ENCODE measurements around the gene IL18BP. TPM values are rescaled to one million over a fixed set of nuclear protein-coding genes. Genes with fewer than 3 reads are reported as not detected.

The IL18BP gene
- total RNA-seq, 1 donor from 2014 or later = 15.2 TPM

- Mint-ChIP-seq H3K36me3 (ENCODE audit: low read depth, unreplicated experiment) (peaks cover 25% of the 10 kb centered on the region), H3K27me3 (ENCODE audit: low read depth, unreplicated experiment) (no peaks in the 10 kb centered on the region), H3K27ac (ENCODE audit: unreplicated experiment) (no peak overlapping the region), H3K4me3 (ENCODE audit: unreplicated experiment) (no peak overlapping the region), H3K9me3 (ENCODE audit: unreplicated experiment) (no peaks in the 10 kb centered on the region), H3K4me1 (ENCODE audit: low read depth, unreplicated experiment) (peaks cover 2% of the 10 kb centered on the region)
- Histone ChIP-seq H3K4me3 (ENCODE audit: insufficient read depth, low read depth, low read length) (no peak overlapping the region), H3K79me2 (ENCODE audit: insufficient read depth, low read length) (peaks cover 5% of the 10 kb centered on the region), H3K27ac (ENCODE audit: low read depth, low read length) (no peak overlapping the region), H2AFZ (ENCODE audit: low read depth, low read length) (no peak overlapping the region), H3K27me3 (ENCODE audit: insufficient read depth, low read length) (no peaks in the 10 kb centered on the region), H3K36me3 (ENCODE audit: insufficient read depth, low read length) (peaks cover 27% of the 10 kb centered on the region), H4K20me1 (ENCODE audit: insufficient read depth, low read length) (peaks cover 51% of the 10 kb centered on the region), H3K9me3 (ENCODE audit: insufficient read depth, low read depth, low read length) (no peaks in the 10 kb centered on the region), H3K9ac (ENCODE audit: low read length) (no peak overlapping the region), H3K4me2 (ENCODE audit: low read length) (no peak overlapping the region), H3K4me1 (ENCODE audit: insufficient read depth, low read length) (peaks cover 10% of the 10 kb centered on the region)
- TF ChIP-seq CTCF (IDR thresholded peaks at IDR 0.05; ENCODE audit: insufficient read depth, low read depth, low read length) = no peak
- TF ChIP-seq EZH2 (IDR thresholded peaks at IDR 0.05; ENCODE audit: insufficient read depth, low read length) = no peak
- FAIRE-seq (no peak), DNase-seq (ENCODE audit: low read depth) (no peak)
Observed at GRCh38 chr11:71987521-71987920, 11.2 kb upstream of the IL18BP start.

GRCh38 chr11:71988050-71988449, 10.7 kb upstream of the IL18BP start:
- no peak overlapping the region for H3K4me3 ChIP-seq (ENCODE audit: insufficient read depth, low read depth, low read length)
- peaks cover 22% of the 10 kb centered on the region for H3K36me3 ChIP-seq (ENCODE audit: insufficient read depth, low read length)
- Mint-ChIP-seq H3K9me3 (ENCODE audit: unreplicated experiment) (no peaks in the 10 kb centered on the region), H3K27ac (ENCODE audit: unreplicated experiment) (no peak overlapping the region), H3K36me3 (ENCODE audit: low read depth, unreplicated experiment) (peaks cover 23% of the 10 kb centered on the region), H3K4me3 (ENCODE audit: unreplicated experiment) (no peak overlapping the region), H3K27me3 (ENCODE audit: low read depth, unreplicated experiment) (no peaks in the 10 kb centered on the region), H3K4me1 (ENCODE audit: low read depth, unreplicated experiment) (peaks cover 2% of the 10 kb centered on the region)
- no peak overlapping the region for H2AFZ ChIP-seq (ENCODE audit: low read depth, low read length)
- H3K27me3 ChIP-seq (ENCODE audit: insufficient read depth, low read length) = no peaks in the 10 kb centered on the region
- peaks cover 10% of the 10 kb centered on the region for H3K4me1 ChIP-seq (ENCODE audit: insufficient read depth, low read length)
- no peaks in the 10 kb centered on the region for H3K9me3 ChIP-seq (ENCODE audit: insufficient read depth, low read depth, low read length)
- FAIRE-seq (peak; percentile 39), DNase-seq (ENCODE audit: low read depth) (peak; percentile 88)
- H3K79me2 ChIP-seq (ENCODE audit: insufficient read depth, low read length) = peaks cover 5% of the 10 kb centered on the region
- peaks cover 49% of the 10 kb centered on the region for H4K20me1 ChIP-seq (ENCODE audit: insufficient read depth, low read length)
- no peak overlapping the region for H3K27ac ChIP-seq (ENCODE audit: low read depth, low read length)
- TF ChIP-seq EZH2 (IDR thresholded peaks at IDR 0.05; ENCODE audit: insufficient read depth, low read length) (no peak), CTCF (IDR thresholded peaks at IDR 0.05; ENCODE audit: insufficient read depth, low read depth, low read length) (no peak)
- H3K9ac ChIP-seq (ENCODE audit: low read length) = no peak overlapping the region
- H3K4me2 ChIP-seq (ENCODE audit: low read length) = peak overlapping the region; percentile 13

- no peaks in the 10 kb centered on the region for H3K27me3 Mint-ChIP-seq (ENCODE audit: low read depth, unreplicated experiment)
- H3K79me2 ChIP-seq (ENCODE audit: insufficient read depth, low read length) = peaks cover 9% of the 10 kb centered on the region
- TF ChIP-seq EZH2 (IDR thresholded peaks at IDR 0.05; ENCODE audit: insufficient read depth, low read length) (no peak), CTCF (IDR thresholded peaks at IDR 0.05; ENCODE audit: insufficient read depth, low read depth, low read length) (no peak)
- H4K20me1 ChIP-seq (ENCODE audit: insufficient read depth, low read length) = peaks cover 62% of the 10 kb centered on the region
- H3K4me1 Mint-ChIP-seq (ENCODE audit: low read depth, unreplicated experiment) = peaks cover 2% of the 10 kb centered on the region
- peaks cover 10% of the 10 kb centered on the region for H3K4me1 ChIP-seq (ENCODE audit: insufficient read depth, low read length)
- H3K4me3 Mint-ChIP-seq (ENCODE audit: unreplicated experiment) = no peak overlapping the region
- no peak overlapping the region for H3K9ac ChIP-seq (ENCODE audit: low read length)
- peaks cover 22% of the 10 kb centered on the region for H3K36me3 ChIP-seq (ENCODE audit: insufficient read depth, low read length)
- H2AFZ ChIP-seq (ENCODE audit: low read depth, low read length) = no peak overlapping the region
- H3K4me2 ChIP-seq (ENCODE audit: low read length) = no peak overlapping the region
- no peak overlapping the region for H3K27ac Mint-ChIP-seq (ENCODE audit: unreplicated experiment)
- no peaks in the 10 kb centered on the region for H3K9me3 Mint-ChIP-seq (ENCODE audit: unreplicated experiment)
- no peaks in the 10 kb centered on the region for H3K9me3 ChIP-seq (ENCODE audit: insufficient read depth, low read depth, low read length)
- no peak overlapping the region for H3K4me3 ChIP-seq (ENCODE audit: insufficient read depth, low read depth, low read length)
- H3K27me3 ChIP-seq (ENCODE audit: insufficient read depth, low read length) = no peaks in the 10 kb centered on the region
- FAIRE-seq = no peak
- peaks cover 32% of the 10 kb centered on the region for H3K36me3 Mint-ChIP-seq (ENCODE audit: low read depth, unreplicated experiment)
- H3K27ac ChIP-seq (ENCODE audit: low read depth, low read length) = no peak overlapping the region
- DNase-seq (ENCODE audit: low read depth) = no peak
Observed at GRCh38 chr11:71990701-71991100, 8.0 kb upstream of the IL18BP start.
